Pericardium fibroblast (primary cell): Measurements from ENCODE around the gene UBXN11. TPM values are rescaled to one million over a fixed set of nuclear protein-coding genes. Genes with fewer than 3 reads are reported as not detected.

Experiments
- total RNA-seq: library from RNA; depleted of rRNA; stranded (reverse); fragments of >200 nt; gene quantifications from 2 replicates; pipeline ENCODE4 v1.2.3, GENCODE V29; 2015

The UBXN11 gene
- total RNA-seq, result 2.2 and 2.8 TPM in 2 replicates

DNA sequence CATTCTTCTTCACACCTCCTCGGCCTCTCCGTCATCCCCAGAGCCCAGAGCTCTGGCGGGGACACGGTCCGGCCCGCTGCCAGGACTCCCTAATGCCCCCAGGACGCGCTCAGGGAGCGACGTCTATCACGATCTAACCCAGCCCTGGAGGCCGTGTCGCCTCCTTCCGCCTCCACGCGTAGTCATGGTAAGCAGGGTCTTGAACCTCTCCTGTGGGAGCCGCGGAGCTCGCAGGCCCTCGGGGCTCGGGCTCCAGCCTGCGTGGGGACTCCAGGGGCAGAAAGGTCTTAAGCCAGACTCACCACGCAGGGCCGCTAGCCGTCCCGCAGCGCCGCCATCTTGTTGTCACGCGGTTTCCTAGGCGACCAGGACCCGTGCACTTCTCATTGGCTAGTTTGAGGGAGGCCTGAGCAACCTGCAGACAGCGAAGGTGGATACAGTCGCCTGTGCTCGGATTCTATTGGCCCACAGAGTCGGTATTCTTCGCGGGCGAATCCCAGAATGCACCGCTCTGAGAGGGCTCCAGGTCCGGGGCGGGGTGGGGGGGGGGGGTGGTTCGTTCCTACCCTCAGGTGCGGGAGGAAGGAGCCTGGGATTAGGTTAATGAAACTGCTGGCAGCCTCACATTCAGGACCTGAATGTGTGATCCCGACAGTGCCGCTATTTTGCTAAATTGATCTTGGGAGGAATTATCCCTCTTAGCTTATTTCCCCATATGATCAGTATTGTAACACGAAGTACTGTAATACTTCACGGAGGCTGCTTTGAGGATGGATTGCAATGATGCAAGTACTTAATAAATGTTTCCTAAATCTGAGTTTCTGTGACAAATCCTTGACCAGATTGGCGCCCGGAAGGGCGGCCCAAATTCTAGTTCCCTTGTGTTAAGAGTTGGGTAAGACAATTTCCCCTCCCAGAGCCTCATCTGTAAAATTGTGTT lies at the start of gene UBXN11:
TSS of gene UBXN11 (minus strand) at position 347 of the 940 bp plus-strand sequence. CDS start 3,753 bp downstream, outside the sequence.

DNA sequence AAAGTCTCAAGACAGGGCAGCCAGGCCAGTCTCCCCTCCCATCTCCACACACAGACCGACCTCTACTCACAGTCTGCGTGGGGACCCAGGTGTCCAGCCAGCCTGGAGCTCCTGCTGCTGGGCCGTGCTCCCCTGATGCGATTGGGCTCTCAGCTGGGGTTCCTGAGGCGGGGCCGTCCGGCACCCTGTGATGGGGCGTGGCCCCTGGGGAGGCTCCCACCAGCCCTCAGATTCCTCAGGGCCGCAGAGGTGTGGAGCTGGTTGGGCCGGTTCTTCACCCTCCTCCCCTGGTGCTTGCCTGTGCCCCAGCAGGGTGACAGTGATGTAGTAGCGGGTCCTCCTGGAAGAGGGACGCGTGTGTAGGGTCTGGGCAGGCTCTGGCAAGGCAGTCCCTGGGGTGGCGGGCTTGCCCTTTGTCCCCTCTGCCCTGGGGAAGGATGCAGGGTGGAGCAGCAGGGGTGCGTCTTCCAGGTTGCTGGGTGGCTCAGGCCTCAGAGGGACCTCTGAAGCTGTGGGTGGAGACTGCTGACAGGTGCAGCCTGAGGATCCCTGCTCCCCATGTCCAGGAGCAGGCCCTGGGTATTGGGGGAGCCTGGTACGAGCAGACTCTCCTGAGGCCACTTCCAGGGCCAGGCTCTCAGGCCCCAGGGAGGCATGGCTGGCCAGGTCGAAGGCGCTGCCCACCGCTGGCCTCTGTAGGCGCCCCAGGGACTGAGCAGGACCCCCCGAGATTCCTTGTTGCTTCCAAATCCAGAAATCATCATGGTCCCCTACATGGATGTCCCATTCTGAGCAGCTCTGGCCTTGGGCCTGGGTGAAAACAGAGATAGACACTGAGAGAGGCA lies 47.8 kb upstream of the UBXN11 start, which contains the start of gene CRYBG2:
TSS of gene CRYBG2 (minus strand) at position 155 of the 845 bp plus-strand sequence. CDS start 7,473 bp downstream, outside the sequence.

DNA sequence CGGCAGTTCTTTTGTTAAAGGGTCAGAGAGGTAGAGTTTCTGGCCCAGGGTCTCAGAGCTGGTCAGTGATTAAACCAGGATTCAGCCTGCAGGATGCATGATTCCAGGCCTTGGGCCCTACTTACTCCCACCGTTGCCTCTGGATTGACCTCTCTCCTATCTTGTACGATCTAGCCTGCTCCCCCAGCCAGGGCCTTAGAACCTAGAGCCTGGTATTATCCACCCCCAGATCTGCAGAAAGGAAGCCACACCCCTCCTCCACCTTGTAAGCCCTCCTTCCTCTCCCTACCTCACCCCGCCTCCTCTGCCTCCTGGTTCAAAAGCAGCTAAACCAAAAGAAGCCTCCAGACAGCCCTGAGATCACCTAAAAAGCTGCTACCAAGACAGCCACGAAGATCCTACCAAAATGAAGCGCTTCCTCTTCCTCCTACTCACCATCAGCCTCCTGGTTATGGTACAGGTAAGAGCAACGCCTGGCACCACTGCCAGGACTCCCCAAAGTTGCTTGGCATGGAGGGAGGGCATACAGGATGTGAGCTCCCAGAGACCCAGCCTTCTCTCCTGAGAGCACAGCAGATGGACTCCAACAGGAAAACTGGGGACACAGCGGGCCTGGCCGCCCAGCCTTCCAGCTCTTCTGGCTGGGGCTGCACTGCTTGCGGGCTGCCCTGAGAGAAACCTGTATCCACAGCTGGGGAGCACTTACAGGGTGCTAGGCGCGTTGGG lies 11.3 kb upstream of the UBXN11 start, which contains the start of gene CD52:
TSS of gene CD52 (plus strand) at position 347 of the 726 bp plus-strand sequence. CDS start at position 407, 60 bp downstream.

GRCh38 chr1:26279456-26280332 lies 26.7 kb downstream of the UBXN11 start, which contains the start of gene SH3BGRL3:
Gene SH3BGRL3 (plus strand): TSS chr1:26280086. CDS start chr1:26280156, 70 bp downstream.

DNA sequence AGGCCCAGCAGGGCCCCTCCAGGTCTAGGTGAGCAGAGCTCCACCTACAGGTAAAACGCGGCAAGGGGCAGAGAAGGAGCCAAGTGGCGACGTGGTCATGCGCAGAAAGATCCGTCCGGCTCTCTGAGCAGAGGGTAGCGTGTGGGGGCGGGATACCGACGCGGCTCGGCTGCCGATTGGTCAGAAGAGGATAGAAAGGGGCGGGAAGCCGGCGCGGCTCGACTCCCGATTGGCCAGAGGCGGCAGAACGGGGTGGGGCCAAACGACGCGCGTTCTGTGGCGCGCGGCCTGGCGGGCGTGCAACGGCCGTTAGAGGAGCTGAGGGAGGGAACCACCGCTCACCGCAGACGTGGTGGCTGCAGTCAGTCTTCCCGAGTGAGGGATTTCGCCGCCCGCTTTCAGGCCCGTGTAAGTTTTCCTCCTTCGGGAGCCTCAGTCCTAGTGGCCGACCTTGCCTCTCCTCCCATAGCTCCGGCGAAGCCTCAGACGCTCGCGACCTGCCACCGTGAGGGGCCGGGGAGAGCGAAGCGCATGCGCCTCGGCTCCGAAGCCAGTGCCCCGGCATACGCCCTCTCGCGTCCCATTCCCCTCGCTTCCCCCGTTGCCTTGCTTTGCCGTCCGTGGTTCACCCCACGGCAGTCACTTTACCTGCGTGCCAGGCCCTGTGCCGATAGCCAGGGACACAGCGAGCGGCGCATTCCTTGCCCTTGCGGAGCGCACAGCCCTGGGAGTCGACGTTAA lies 72.4 kb downstream of the UBXN11 start, which contains the start of gene CEP85:
TSS of gene CEP85 (plus strand) at position 298 of the 741 bp plus-strand sequence. CDS start 5,584 bp downstream, outside the sequence.

Other genes with a start within 250 kb of the UBXN11 start
- gene TRIM63, start 239.0 kb downstream of the UBXN11 start, total RNA-seq, result 0.70 TPM in 1 of 2 replicates, not detected in the other
- 1.7 and 1.9 TPM in 2 replicates for gene PDIK1L, start 194.8 kb downstream of the UBXN11 start, total RNA-seq
- gene FAM110D, start 147.6 kb downstream of the UBXN11 start, total RNA-seq, result 0.43 TPM in 1 of 2 replicates, not detected in the other
- not detected in 2 replicates for gene C1orf232, start 137.7 kb downstream of the UBXN11 start, total RNA-seq
- gene ZNF593, start 136.7 kb downstream of the UBXN11 start, total RNA-seq, result 36.7 and 58.7 TPM in 2 replicates
- 0.23 TPM in 1 of 2 replicates, not detected in the other for gene ZNF593OS, start 134.8 kb downstream of the UBXN11 start, total RNA-seq
- gene CNKSR1, start 129.1 kb downstream of the UBXN11 start, total RNA-seq, result 0.17 and 1.8 TPM in 2 replicates
- gene CATSPER4, start 116.0 kb downstream of the UBXN11 start, total RNA-seq, result not detected in 2 replicates
- 6.0 TPM in 2 replicates for gene CEP85, start 72.4 kb downstream of the UBXN11 start, total RNA-seq
- gene SH3BGRL3, start 26.6 kb downstream of the UBXN11 start, total RNA-seq, result 121 and 201 TPM in 2 replicates
- gene CD52, start 11.3 kb upstream of the UBXN11 start, total RNA-seq, result not detected in 2 replicates
- not detected in 2 replicates for gene CRYBG2, start 47.5 kb upstream of the UBXN11 start, total RNA-seq
- gene ZNF683, start 66.1 kb upstream of the UBXN11 start, total RNA-seq, result not detected in 2 replicates
- not detected in 2 replicates for gene LIN28A, start 104.2 kb upstream of the UBXN11 start, total RNA-seq
- 27.4 and 32.0 TPM in 2 replicates for gene DHDDS, start 125.7 kb upstream of the UBXN11 start, total RNA-seq
- gene HMGN2, start 165.8 kb upstream of the UBXN11 start, total RNA-seq, result 272 and 287 TPM in 2 replicates
- gene RPS6KA1, start 223.1 kb upstream of the UBXN11 start, total RNA-seq, result 0.77 and 2.0 TPM in 2 replicates